Right ventricle myocardium inferior (tissue), 1 donor: Measurements from ENCODE around the gene HOXD13. TPM values are rescaled to one million over a fixed set of nuclear protein-coding genes. Genes with fewer than 3 reads are reported as not detected.

Source experiments
- ATAC-seq: fragments of 200-7000 bp; cut with Tn5 transposase; one replicate; pipeline ENCODE4 v1.9.1; 2020; ENCODE audit warnings: mild to moderate bottlenecking, moderate library complexity
- DNase-seq: peaks from one replicate; pipeline ENCODE4 v3.0.0; 2021; ENCODE audit errors: missing footprints
- intact Hi-C: fragments of 100-400 bp; cut with DNase I; formaldehyde crosslinking; loops from one replicate; pipeline ENCODE4 v1.11.0; 2022
- total RNA-seq: library from RNA; stranded (reverse); fragmentation: NEBNext Ultra II Directional; extraction: Animal tissue kit (Norgen Biotek cat#: 25700); gene quantifications from one replicate; pipeline ENCODE4 v1.2.1, GENCODE V29; 2021
- donor health status: DM: no; HTN: yes; CAD: no; lungs with severe emphysema.

HOXD13 gene
- total RNA-seq, 1 donor from 2014 or later: not detected

GRCh38 chr2:176112375-176113302 lies 20.1 kb downstream of the HOXD13 start:
- intact Hi-C loops: no loop called here
- DNase-seq (no peak), ATAC-seq (no peak)

- intact Hi-C loops: no loop called here
- DNase-seq (no peak), ATAC-seq (no peak)
These were observed 21.8 kb downstream of the HOXD13 start for GRCh38 chr2:176114120-176114929.

- intact Hi-C loops: no loop called here
- no peak for DNase-seq
- ATAC-seq: no peak
These were observed 22.6 kb downstream of the HOXD13 start for GRCh38 chr2:176114930-176115625.

GRCh38 chr2:176115883-176116813 lies 23.6 kb downstream of the HOXD13 start, which contains the start of gene HOXD10:
HOXD10 (plus strand) TSS chr2:176116778; CDS start chr2:176116834, 56 bp downstream.
- ATAC-seq (no peak), DNase-seq (no peak)
- intact Hi-C loops: no loop called here

- DNase-seq (no peak), ATAC-seq (no peak)
- intact Hi-C loops: no loop called here
These were observed 24.8 kb downstream of the HOXD13 start for GRCh38 chr2:176117162-176117822.

GRCh38 chr2:176117823-176118371 lies 25.4 kb downstream of the HOXD13 start:
- intact Hi-C loops: no loop called here
- ATAC-seq (no peak), DNase-seq (no peak)

- no peak for DNase-seq
- intact Hi-C loops: no loop called here
- ATAC-seq: no peak
These were observed 26.2 kb downstream of the HOXD13 start for GRCh38 chr2:176118601-176119339.

GRCh38 chr2:176120364-176121189 lies 28.1 kb downstream of the HOXD13 start:
- intact Hi-C loops: no loop called here
- DNase-seq: no peak
- ATAC-seq: no peak

- intact Hi-C loops: no loop called here
- ATAC-seq (no peak), DNase-seq (no peak)
These were observed 28.9 kb downstream of the HOXD13 start for GRCh38 chr2:176121190-176122051.

GRCh38 chr2:176122052-176122682 lies 29.6 kb downstream of the HOXD13 start:
- ATAC-seq: no peak
- intact Hi-C loops: no loop called here
- peak; percentile 80 for DNase-seq

- no peak for DNase-seq
- no peak for ATAC-seq
- intact Hi-C loops: no loop called here
These were observed 30.3 kb downstream of the HOXD13 start, which contains the start of gene HOXD9 for GRCh38 chr2:176122683-176123410. HOXD9 (plus strand) TSS chr2:176122719; CDS start chr2:176122769, 50 bp downstream.

- intact Hi-C loops: no loop called here
- ATAC-seq: no peak
These were observed 31.0 kb downstream of the HOXD13 start for GRCh38 chr2:176123411-176124109.

More at GRCh38 chr2:176123411-176124109, 31.0 kb downstream of the HOXD13 start:
- DNase-seq: no peak
